HepG2 (cell line): Measurements from ENCODE around the gene DNMT3B.

Experiments
- BHLHE40 ChIP-seq: IDR thresholded peaks from 2 replicates; pipeline ENCODE4 v1.6.1; 2011; ENCODE audit warnings: low read length, improper control_type of control experiment
- CHCHD3 ChIP-seq: sonication (generic); formaldehyde crosslinking; IDR thresholded peaks from 2 replicates; pipeline ENCODE4 v1.8.0; 2022; ENCODE audit warnings: mild to moderate bottlenecking, missing genetic modification reagents, moderate library complexity
- EZH2 ChIP-seq: conservative IDR thresholded peaks from 2 replicates; pipeline ENCODE4 v1.6.1; 2012; ENCODE audit warnings: mild to moderate bottlenecking, low read depth, low read length, moderate library complexity
- PITX1 ChIP-seq: sonication (generic); formaldehyde crosslinking; IDR thresholded peaks from 2 replicates; pipeline ENCODE4 v1.5.1; 2020; ENCODE audit warnings: mild to moderate bottlenecking, missing genetic modification reagents
- RAD21 ChIP-seq: fragments of 450-650 bp; formaldehyde crosslinking; IDR thresholded peaks from 2 replicates; pipeline ENCODE4 v1.5.0; 2020; ENCODE audit warnings: mild to moderate bottlenecking
- RFX3 ChIP-seq: IDR thresholded peaks from 2 replicates; pipeline ENCODE4 v1.6.1; 2016; ENCODE audit warnings: missing biosample characterization, missing genetic modification reagents
- SOX6 ChIP-seq, 2 experiments: fragments of 450-650 bp in 1 of 2; sonication (generic) in 1 of 2; formaldehyde crosslinking in 1 of 2; IDR thresholded peaks; 2 replicates each; pipeline versions ENCODE4 v1.4.0 to v1.6.1; 2017 to 2020; ENCODE audit warnings: antibody characterized with exemption in 1 of 2, mild to moderate bottlenecking in 1 of 2, missing genetic modification reagents in 1 of 2
- TOE1 ChIP-seq: sonication (generic); formaldehyde crosslinking; IDR thresholded peaks from 2 replicates; pipeline ENCODE4 v1.4.0; 2020; ENCODE audit warnings: mild to moderate bottlenecking, missing genetic modification reagents
- ZNF354B ChIP-seq: sonication (generic); formaldehyde crosslinking; IDR thresholded peaks from 2 replicates; pipeline ENCODE4 v1.8.0; 2022; ENCODE audit warnings: mild to moderate bottlenecking, missing genetic modification reagents
- ZNF644 ChIP-seq: IDR thresholded peaks from 2 replicates; pipeline ENCODE4 v1.6.1; 2016; ENCODE audit warnings: low read depth
- ZNF776 ChIP-seq: sonication (generic); formaldehyde crosslinking; IDR thresholded peaks from 2 replicates; pipeline ENCODE4 v1.4.0; 2020; ENCODE audit warnings: mild to moderate bottlenecking, missing genetic modification reagents
- TF ChIP-seq, protein P1 (sequence below): fragments of 450-650 bp; IDR thresholded peaks from 2 replicates; pipeline ENCODE4 v1.6.1; 2016
- TF ChIP-seq, protein P2 (sequence below): sonication (generic); formaldehyde crosslinking; IDR thresholded peaks from 2 replicates; pipeline ENCODE4 v1.5.0; 2020; ENCODE audit warnings: mild to moderate bottlenecking, missing genetic modification reagents, moderate library complexity

DNA sequence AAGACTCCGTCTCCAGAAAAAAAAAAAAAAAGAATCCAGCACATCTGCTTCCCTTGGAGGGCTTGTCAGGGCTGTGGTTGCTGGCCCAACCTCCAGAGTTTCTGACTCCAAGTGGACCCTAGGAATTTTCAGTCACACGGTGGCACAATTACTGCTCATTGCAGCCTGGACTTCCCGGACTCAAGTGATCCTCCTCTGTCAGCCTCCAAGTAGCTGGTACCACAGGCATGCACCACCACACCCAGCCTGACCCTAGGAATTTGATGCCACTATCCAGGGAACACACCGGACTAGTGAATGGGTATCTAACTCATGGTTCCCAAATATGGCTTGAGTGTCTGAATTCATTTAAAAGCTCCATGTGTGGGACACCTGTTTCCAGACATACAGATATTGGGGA lies 47.7 kb downstream of the DNMT3B start:
- TF ChIP-seq SOX6 (IDR thresholded peaks at IDR 0.05) (no peak), SOX6 (CRISPR knock-in tag; IDR thresholded peaks at IDR 0.05) (no peak), RFX3 (no peak), BHLHE40 (no peak), PITX1 (CRISPR knock-in tag) (no peak), ZNF644 (CRISPR knock-in tag) (no peak), EZH2 (no peak), RAD21 (CRISPR knock-in tag) (no peak), CHCHD3 (CRISPR knock-in tag) (no peak), ZNF776 (CRISPR knock-in tag) (no peak), TOE1 (CRISPR knock-in tag) (no peak), ZNF354B (no peak)
- TF ChIP-seq, protein P1, sequence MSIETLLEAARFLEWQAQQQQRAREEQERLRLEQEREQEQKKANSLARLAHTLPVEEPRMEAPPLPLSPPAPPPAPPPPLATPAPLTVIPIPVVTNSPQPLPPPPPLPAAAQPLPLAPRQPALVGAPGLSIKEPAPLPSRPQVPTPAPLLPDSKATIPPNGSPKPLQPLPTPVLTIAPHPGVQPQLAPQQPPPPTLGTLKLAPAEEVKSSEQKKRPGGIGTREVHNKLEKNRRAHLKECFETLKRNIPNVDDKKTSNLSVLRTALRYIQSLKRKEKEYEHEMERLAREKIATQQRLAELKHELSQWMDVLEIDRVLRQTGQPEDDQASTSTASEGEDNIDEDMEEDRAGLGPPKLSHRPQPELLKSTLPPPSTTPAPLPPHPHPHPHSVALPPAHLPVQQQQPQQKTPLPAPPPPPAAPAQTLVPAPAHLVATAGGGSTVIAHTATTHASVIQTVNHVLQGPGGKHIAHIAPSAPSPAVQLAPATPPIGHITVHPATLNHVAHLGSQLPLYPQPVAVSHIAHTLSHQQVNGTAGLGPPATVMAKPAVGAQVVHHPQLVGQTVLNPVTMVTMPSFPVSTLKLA = no peak
- TF ChIP-seq, protein P2, sequence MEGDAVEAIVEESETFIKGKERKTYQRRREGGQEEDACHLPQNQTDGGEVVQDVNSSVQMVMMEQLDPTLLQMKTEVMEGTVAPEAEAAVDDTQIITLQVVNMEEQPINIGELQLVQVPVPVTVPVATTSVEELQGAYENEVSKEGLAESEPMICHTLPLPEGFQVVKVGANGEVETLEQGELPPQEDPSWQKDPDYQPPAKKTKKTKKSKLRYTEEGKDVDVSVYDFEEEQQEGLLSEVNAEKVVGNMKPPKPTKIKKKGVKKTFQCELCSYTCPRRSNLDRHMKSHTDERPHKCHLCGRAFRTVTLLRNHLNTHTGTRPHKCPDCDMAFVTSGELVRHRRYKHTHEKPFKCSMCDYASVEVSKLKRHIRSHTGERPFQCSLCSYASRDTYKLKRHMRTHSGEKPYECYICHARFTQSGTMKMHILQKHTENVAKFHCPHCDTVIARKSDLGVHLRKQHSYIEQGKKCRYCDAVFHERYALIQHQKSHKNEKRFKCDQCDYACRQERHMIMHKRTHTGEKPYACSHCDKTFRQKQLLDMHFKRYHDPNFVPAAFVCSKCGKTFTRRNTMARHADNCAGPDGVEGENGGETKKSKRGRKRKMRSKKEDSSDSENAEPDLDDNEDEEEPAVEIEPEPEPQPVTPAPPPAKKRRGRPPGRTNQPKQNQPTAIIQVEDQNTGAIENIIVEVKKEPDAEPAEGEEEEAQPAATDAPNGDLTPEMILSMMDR (CRISPR knock-in tag) = no peak
